Thyroid gland (tissue), 4 donors: Measurements from ENCODE around the gene VWF.

Experiments
- POLR2A ChIP-seq, 2 donors: fragments of 450-650 bp; IDR thresholded peaks; one replicate each; pipeline ENCODE4 v1.6.1; 2017; ENCODE audit warnings: antibody characterized with exemption in 2 of 2, mild to moderate bottlenecking in 2 of 2, moderate library complexity in 1 of 2
- TF ChIP-seq, protein P1 (sequence below), 6 experiments: fragments of 200-600 bp in 3 of 6; fragments of 450-650 bp in 3 of 6; sonication (generic) in 3 of 6; IDR thresholded peaks; one replicate each; pipeline ENCODE4 v1.5.1; 2016 to 2019; ENCODE audit warnings: antibody characterized with exemption in 6 of 6, mild to moderate bottlenecking in 2 of 6, inconsistent platforms in 1 of 6, moderate library complexity in 1 of 6

DNA sequence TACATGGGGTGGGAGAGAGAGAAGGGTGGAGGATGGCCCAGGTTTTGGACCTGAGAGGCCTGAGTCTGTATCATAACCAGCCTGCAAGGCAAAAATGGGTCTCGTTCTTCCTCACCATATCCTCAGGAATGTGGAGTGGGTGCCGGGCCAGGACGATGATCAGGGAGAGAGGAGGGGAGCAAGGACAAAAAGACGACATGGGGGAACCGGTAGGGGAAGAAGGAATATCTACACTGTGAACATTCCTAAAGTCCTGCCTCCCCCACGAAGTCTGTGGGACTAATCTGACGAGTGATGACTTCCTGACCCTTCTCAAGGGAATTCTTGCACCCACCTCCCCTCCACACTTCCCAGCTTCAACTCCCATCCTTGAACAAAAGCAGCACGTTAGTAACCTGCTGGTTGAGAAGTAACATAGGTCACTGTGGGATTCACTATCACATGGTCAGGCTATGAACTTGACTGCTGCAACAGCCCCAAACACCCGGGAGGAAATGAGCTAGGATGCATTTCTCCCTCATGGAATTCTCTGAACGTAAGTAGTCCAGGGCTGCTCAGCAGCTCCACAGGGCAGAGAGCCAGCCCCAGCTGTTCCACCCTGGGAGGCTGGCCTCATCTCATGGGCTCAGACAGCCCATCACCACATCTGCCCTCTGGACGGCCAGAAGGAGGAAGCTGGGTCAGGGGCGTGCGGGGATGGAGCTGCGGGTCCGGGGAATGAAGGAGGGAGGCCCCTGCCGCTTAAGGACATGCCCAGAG lies 36.8 kb upstream of the VWF start:
- TF ChIP-seq, protein P1, sequence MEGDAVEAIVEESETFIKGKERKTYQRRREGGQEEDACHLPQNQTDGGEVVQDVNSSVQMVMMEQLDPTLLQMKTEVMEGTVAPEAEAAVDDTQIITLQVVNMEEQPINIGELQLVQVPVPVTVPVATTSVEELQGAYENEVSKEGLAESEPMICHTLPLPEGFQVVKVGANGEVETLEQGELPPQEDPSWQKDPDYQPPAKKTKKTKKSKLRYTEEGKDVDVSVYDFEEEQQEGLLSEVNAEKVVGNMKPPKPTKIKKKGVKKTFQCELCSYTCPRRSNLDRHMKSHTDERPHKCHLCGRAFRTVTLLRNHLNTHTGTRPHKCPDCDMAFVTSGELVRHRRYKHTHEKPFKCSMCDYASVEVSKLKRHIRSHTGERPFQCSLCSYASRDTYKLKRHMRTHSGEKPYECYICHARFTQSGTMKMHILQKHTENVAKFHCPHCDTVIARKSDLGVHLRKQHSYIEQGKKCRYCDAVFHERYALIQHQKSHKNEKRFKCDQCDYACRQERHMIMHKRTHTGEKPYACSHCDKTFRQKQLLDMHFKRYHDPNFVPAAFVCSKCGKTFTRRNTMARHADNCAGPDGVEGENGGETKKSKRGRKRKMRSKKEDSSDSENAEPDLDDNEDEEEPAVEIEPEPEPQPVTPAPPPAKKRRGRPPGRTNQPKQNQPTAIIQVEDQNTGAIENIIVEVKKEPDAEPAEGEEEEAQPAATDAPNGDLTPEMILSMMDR (IDR thresholded peaks at IDR 0.05), result no peak
- TF ChIP-seq POLR2A (IDR thresholded peaks at IDR 0.05), result no peak
